H1 (cell line): ENCODE measurements around the gene DENND10. TPM values are rescaled to one million over a fixed set of nuclear protein-coding genes. Genes with fewer than 3 reads are reported as not detected.

ENCODE experiments used
- CTCF ChIA-PET: fragments of 300-600 bp; sonication (Branson Sonifier 250); formaldehyde crosslinking; loops from one replicate; lab custom pipeline; 2021; ENCODE audit not compliant: partially characterized antibody; lab: Charles Lee
- POLR2A ChIA-PET: fragments of 300-600 bp; sonication (Branson Sonifier 250); formaldehyde crosslinking; loops from one replicate; lab custom pipeline; 2021; ENCODE audit warnings: inconsistent platforms; ENCODE audit not compliant: partially characterized antibody; lab: Charles Lee
- DNase-seq, 2 experiments: peaks; one replicate each; pipeline versions ENCODE4 v3.0.0 to v3.0.0-alpha.2; 2010 to 2022; ENCODE audit warnings: low spot score in 2 of 2, low read depth in 1 of 2, mixed read lengths in 1 of 2
- FAIRE-seq: peaks from 2 replicates; lab custom pipeline; 2011; peaks lifted over from hg19 to GRCh38; lab: Jason Lieb, UNC
- H2AFZ ChIP-seq: 2 replicates; pipeline ENCODE4 v1.8.1; 2012; ENCODE audit warnings: low read length, inconsistent platforms
- H2AK5ac ChIP-seq: 2 replicates; pipeline ENCODE4 v1.6.1; 2013; ENCODE audit warnings: low read depth, low read length
- H2BK120ac ChIP-seq: replicated peaks from 2 replicates; pipeline ENCODE3; 2013; ENCODE audit warnings: low read depth, low read length, inconsistent platforms
- H2BK12ac ChIP-seq: 2 replicates; pipeline ENCODE4 v1.6.1; 2013; ENCODE audit warnings: low read depth, low read length
- H2BK15ac ChIP-seq: 2 replicates; pipeline ENCODE4 v1.6.1; 2013; ENCODE audit warnings: low read length
- H2BK20ac ChIP-seq: 2 replicates; pipeline ENCODE4 v1.6.1; 2013; ENCODE audit warnings: low read length
- H2BK5ac ChIP-seq: 2 replicates; pipeline ENCODE4 v1.6.1; 2013; ENCODE audit warnings: low read depth, low read length
- H3K14ac ChIP-seq: 2 replicates; pipeline ENCODE4 v1.6.1; 2013; ENCODE audit warnings: inconsistent platforms; ENCODE audit not compliant: insufficient read length
- H3K18ac ChIP-seq: 2 replicates; pipeline ENCODE4 v1.6.1; 2013; ENCODE audit warnings: low read length; ENCODE audit errors: extremely low read depth
- H3K23ac ChIP-seq: 2 replicates; pipeline ENCODE4 v1.6.1; 2013; ENCODE audit warnings: inconsistent platforms; ENCODE audit not compliant: insufficient read length
- H3K23me2 ChIP-seq: 2 replicates; pipeline ENCODE4 v1.6.1; 2013; ENCODE audit warnings: low read depth, low read length
- H3K27ac ChIP-seq: 2 replicates; pipeline ENCODE4 v1.6.1; 2011; ENCODE audit warnings: low read depth, low read length, inconsistent platforms
- H3K27me3 ChIP-seq, 4 experiments: replicated peaks in 1 of 4; 1 replicate in 1 of 4; 2 replicates in 3 of 4; pipeline versions ENCODE4 v1.6.1 to v1.8.1; 2011 to 2013; ENCODE audit warnings: low read length in 3 of 4, mild to moderate bottlenecking in 3 of 4, inconsistent platforms in 2 of 4, mixed read lengths in 2 of 4, moderate library complexity in 1 of 4; ENCODE audit not compliant: control insufficient read depth in 3 of 4, insufficient read depth in 3 of 4; ENCODE audit errors: extremely low read depth in 1 of 4
- H3K36me3 ChIP-seq, 4 experiments: 2 replicates each; pipeline versions ENCODE4 v1.6.1 to v1.8.1; 2011 to 2013; ENCODE audit warnings: mild to moderate bottlenecking in 4 of 4, low read length in 3 of 4, moderate library complexity in 2 of 4, control low read depth in 1 of 4, inconsistent platforms in 1 of 4; ENCODE audit not compliant: insufficient read depth in 4 of 4, control insufficient read depth in 2 of 4
- H3K4ac ChIP-seq: replicated peaks from 2 replicates; pipeline ENCODE3; 2013; ENCODE audit warnings: low read length, low read depth, mixed read lengths, inconsistent platforms; ENCODE audit not compliant: insufficient read length
- H3K4me1 ChIP-seq, 4 experiments: replicated peaks in 1 of 4; 1 replicate in 1 of 4; 2 replicates in 3 of 4; pipeline versions ENCODE4 v1.6.1 to v1.8.1; 2011 to 2013; ENCODE audit warnings: low read length in 3 of 4, inconsistent platforms in 2 of 4, mixed read lengths in 1 of 4; ENCODE audit not compliant: insufficient read depth in 4 of 4, control insufficient read depth in 3 of 4
- H3K4me2 ChIP-seq, 2 experiments: 2 replicates each; pipeline versions ENCODE4 v1.6.1 to v1.8.1; 2011 to 2013; ENCODE audit warnings: low read depth in 2 of 2, low read length in 2 of 2, control low read depth in 1 of 2, inconsistent platforms in 1 of 2, mild to moderate bottlenecking in 1 of 2; ENCODE audit not compliant: insufficient read depth in 1 of 2
- H3K4me3 ChIP-seq, 4 experiments: fragments of 200-600, 300-600 bp in 1 of 4; sonication (generic), shearing (Covaris generic), sonication (Bioruptor Twin) in 1 of 4; 2 replicates each; pipeline versions ENCODE4 v1.5.1 to v1.8.1; 2011 to 2016; ENCODE audit warnings: low read length in 4 of 4, low read depth in 3 of 4, control low read depth in 2 of 4, inconsistent platforms in 2 of 4, mild to moderate bottlenecking in 2 of 4, mixed read lengths in 1 of 4, moderate library complexity in 1 of 4; ENCODE audit not compliant: insufficient read depth in 2 of 4; ENCODE audit errors: extremely low read depth in 1 of 4
- H3K56ac ChIP-seq: replicated peaks from 2 replicates; pipeline ENCODE3; 2013; ENCODE audit warnings: low read depth, mild to moderate bottlenecking, mixed read lengths, low read length, inconsistent platforms; ENCODE audit not compliant: insufficient read length
- H3K79me1 ChIP-seq: 2 replicates; pipeline ENCODE4 v1.6.1; 2013; ENCODE audit warnings: low read depth, low read length, control low read depth
- H3K79me2 ChIP-seq, 2 experiments: 2 replicates each; pipeline versions ENCODE4 v1.6.1 to v1.8.1; 2012 to 2013; ENCODE audit warnings: low read length in 2 of 2, mild to moderate bottlenecking in 2 of 2, inconsistent platforms in 1 of 2; ENCODE audit not compliant: insufficient read depth in 2 of 2, control insufficient read depth in 1 of 2
- H3K9ac ChIP-seq, 4 experiments: replicated peaks in 1 of 4; 1 replicate in 1 of 4; 2 replicates in 3 of 4; pipeline versions ENCODE4 v1.6.1 to v1.8.1; 2011 to 2013; ENCODE audit warnings: low read depth in 3 of 4, low read length in 3 of 4, control low read depth in 2 of 4, mild to moderate bottlenecking in 2 of 4, moderate library complexity in 2 of 4, inconsistent platforms in 1 of 4; ENCODE audit errors: extremely low read depth in 1 of 4
- H3K9me3 ChIP-seq, 2 experiments: 2 replicates each; pipeline versions ENCODE4 v1.6.1 to v1.8.1; 2012 to 2013; ENCODE audit warnings: mild to moderate bottlenecking in 2 of 2, moderate library complexity in 2 of 2, control low read depth in 1 of 2, inconsistent platforms in 1 of 2, low read depth in 1 of 2, low read length in 1 of 2, mixed read lengths in 1 of 2; ENCODE audit not compliant: insufficient read depth in 2 of 2
- H4K20me1 ChIP-seq, 2 experiments: replicated peaks in 1 of 2; 2 replicates each; pipeline versions ENCODE3 to v1.8.1; 2011 to 2013; ENCODE audit warnings: inconsistent platforms in 2 of 2, low read length in 2 of 2, mild to moderate bottlenecking in 1 of 2; ENCODE audit not compliant: insufficient read depth in 2 of 2, control insufficient read depth in 1 of 2
- H4K5ac ChIP-seq: 2 replicates; pipeline ENCODE4 v1.6.1; 2013; ENCODE audit warnings: low read length, low read depth, mixed read lengths, inconsistent platforms; ENCODE audit not compliant: insufficient read length
- H4K8ac ChIP-seq: 2 replicates; pipeline ENCODE4 v1.8.0; 2013; ENCODE audit warnings: mild to moderate bottlenecking, moderate library complexity, low read length, inconsistent platforms; ENCODE audit not compliant: insufficient read depth; ENCODE audit errors: extremely low read depth
- H4K91ac ChIP-seq: replicated peaks from 2 replicates; pipeline ENCODE3; 2013; ENCODE audit warnings: low read length, mixed read lengths, inconsistent platforms; ENCODE audit not compliant: insufficient read length
- BACH1 ChIP-seq: IDR thresholded peaks from 2 replicates; pipeline ENCODE4 v1.6.1; 2012; ENCODE audit warnings: low read length, improper control_type of control experiment
- BCL11A ChIP-seq, 2 experiments: IDR thresholded peaks; one replicate each; pipeline ENCODE4 v1.6.1; 2011; ENCODE audit warnings: low read depth in 2 of 2, low read length in 2 of 2, mild to moderate bottlenecking in 2 of 2
- CBX5 ChIP-seq: fragments of 300-800, 300-1000 bp; sonication (generic); IDR thresholded peaks from 2 replicates; pipeline ENCODE4 v1.7.1; 2016; ENCODE audit warnings: antibody characterized with exemption, low read length, low read depth
- HDAC6 ChIP-seq: IDR thresholded peaks from one replicate; pipeline ENCODE4 v1.7.1; 2012; ENCODE audit warnings: low read depth, mild to moderate bottlenecking, inconsistent platforms, low read length, moderate library complexity
- KDM1A ChIP-seq: fragments of 200-600, 300-600 bp; sonication (generic); IDR thresholded peaks from 2 replicates; pipeline ENCODE4 v1.7.1; 2016; ENCODE audit warnings: mild to moderate bottlenecking, low read length, borderline replicate concordance
- NRF1 ChIP-seq: IDR thresholded peaks from 2 replicates; pipeline ENCODE4 v1.6.1; 2011; ENCODE audit warnings: mild to moderate bottlenecking, low read depth, low read length, improper control_type of control experiment
- POU5F1 ChIP-seq: IDR thresholded peaks from 2 replicates; pipeline ENCODE4 v1.6.1; 2011; ENCODE audit warnings: low read depth, mild to moderate bottlenecking, low read length, moderate library complexity
- RBBP5 ChIP-seq: IDR thresholded peaks from 2 replicates; pipeline ENCODE4 v1.7.1; 2012; ENCODE audit warnings: low read depth, mild to moderate bottlenecking, inconsistent platforms, low read length, moderate library complexity, borderline replicate concordance
- SIN3A ChIP-seq, 2 experiments: IDR thresholded peaks in 1 of 2; conservative IDR thresholded peaks in 1 of 2; 2 replicates each; pipeline ENCODE4 v1.6.1; 2011 to 2012; ENCODE audit warnings: low read length in 2 of 2, improper control_type of control experiment in 1 of 2, low read depth in 1 of 2, mild to moderate bottlenecking in 1 of 2
- SP1 ChIP-seq: IDR thresholded peaks from 2 replicates; pipeline ENCODE4 v1.6.1; 2011; ENCODE audit warnings: low read depth, low read length
- SUZ12 ChIP-seq: fragments of 200-600 bp; sonication (generic); IDR thresholded peaks from 2 replicates; pipeline ENCODE4 v1.6.1; 2012; ENCODE audit warnings: mild to moderate bottlenecking, inconsistent platforms, low read length, moderate library complexity, mixed read lengths
- TCF12 ChIP-seq: IDR thresholded peaks from 2 replicates; pipeline ENCODE4 v1.6.1; 2011; ENCODE audit warnings: low read depth, mild to moderate bottlenecking, low read length
- ZNF274 ChIP-seq: IDR thresholded peaks from 2 replicates; pipeline ENCODE4 v1.7.0; 2012; ENCODE audit warnings: low read length, borderline replicate concordance; ENCODE audit errors: extremely low read depth
- WGBS, 2 experiments: shearing (Covaris generic) in 1 of 2; methylation state at CpG; one replicate each; pipeline versions ENCODE4 v1.1.6 to v1.1.7; 2013 to 2015; ENCODE audit warnings: low lambda C conversion rate in 2 of 2, mixed read lengths in 2 of 2, inconsistent platforms in 1 of 2, low coverage in 1 of 2, missing lambda C conversion rate in 1 of 2; ENCODE audit not compliant: insufficient replicate concordance in 2 of 2, insufficient coverage in 1 of 2, insufficient read length in 1 of 2; ENCODE audit errors: extremely low coverage in 1 of 2, missing lambda C conversion rate in 1 of 2; 5-methylcytosine and 5-hydroxymethylcytosine counted together
- polyA plus RNA-seq, 7 experiments: library from polyadenylated mRNA; depleted of rRNA in 3 of 7; stranded (reverse) in 5 of 7; unstranded in 2 of 7; fragments of >200 nt in 5 of 7; fragments of 200-250 nt in 2 of 7; gene quantifications; 1 replicate in 5 of 7; 2 replicates in 1 of 7; 4 replicates in 1 of 7; pipeline versions ENCODE4 v1.2.1 to v1.2.3, GENCODE V29; 2011 to 2013; ENCODE audit warnings: missing spikeins in 2 of 7, mixed read lengths in 2 of 7
- total RNA-seq: library from RNA; stranded (reverse); fragmentation: NEBNext Ultra II Directional; extraction: Animal tissue kit (Norgen Biotek cat#: 25700); gene quantifications from 2 replicates; pipeline ENCODE4 v1.2.1, GENCODE V29; 2021
- TF ChIP-seq, protein P1 (sequence below): IDR thresholded peaks from 2 replicates; pipeline ENCODE4 v1.6.1; 2011; ENCODE audit warnings: low read length, improper control_type of control experiment

Gene DENND10
- total and polyA plus RNA-seq, 2 of the 8 experiments (the other 6 are each of a cell fraction or from before 2014, with no cell fraction given), result 49.3 to 64.4 TPM

DNA sequence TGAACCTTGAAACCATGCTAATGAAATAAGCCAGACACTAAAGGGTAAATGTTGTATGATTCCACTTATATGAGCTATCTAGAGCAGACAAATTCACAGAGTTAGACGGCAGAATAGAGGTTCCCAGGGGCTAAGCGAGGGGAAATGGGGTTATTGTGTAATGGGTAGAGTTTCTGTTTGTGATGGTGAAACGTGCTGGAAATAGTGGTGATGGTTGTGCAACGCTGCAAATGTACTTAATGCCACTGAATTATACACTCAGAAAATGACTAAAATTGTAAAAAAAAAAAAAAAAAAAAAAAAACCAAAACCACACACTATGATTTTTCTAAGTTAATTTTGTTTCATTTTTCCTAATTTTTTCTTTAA is 31.6 kb downstream of the DENND10 start:
- WGBS, 2 experiments, result 86% methylated on average over 4 of the region's 4 CpGs; no CpG with 5 or more reads in 1 of the 2 experiments
- Histone ChIP-seq H4K8ac (no peak overlapping the region), H3K56ac (no peak overlapping the region), H3K27ac (no peak overlapping the region), H3K4me2 (no peak overlapping the region), H3K79me1 (no peaks in the 10 kb centered on the region), H2BK120ac (no peak overlapping the region), H4K91ac (no peak overlapping the region), H3K18ac (no peak overlapping the region), H2BK12ac (no peak overlapping the region), H3K14ac (no peak overlapping the region), H4K5ac (no peak overlapping the region), H3K36me3 (peaks cover 10 to 32% (median 26%) of the 10 kb centered on the region in 4 experiments; a peak in 7 of 8 replicates), H3K79me2 (no peaks in the 10 kb centered on the region), H2AK5ac (no peak overlapping the region), H3K9ac (no peak overlapping the region), H3K4ac (no peak overlapping the region), H3K23ac (no peak overlapping the region), H2BK5ac (no peak overlapping the region), H3K27me3 (no peaks in the 10 kb centered on the region), H2AFZ (no peak overlapping the region), H2BK20ac (no peak overlapping the region), H3K4me1 (no peaks in the 10 kb centered on the region), H3K23me2 (no peaks in the 10 kb centered on the region), H3K9me3 (no peaks in the 10 kb centered on the region), H3K4me3 (no peak overlapping the region), H2BK15ac (no peak overlapping the region), H4K20me1 (peaks cover 3 to 7% of the 10 kb centered on the region in 2 experiments)
- TF ChIP-seq SUZ12 (no peak), CBX5 (no peak), BCL11A (IDR thresholded peaks at IDR 0.05; ENCODE audit: low read depth in 2 of 2, low read length in 2 of 2) (no peak), HDAC6 (no peak), TCF12 (no peak), BACH1 (no peak), SP1 (no peak), RBBP5 (no peak), KDM1A (no peak), SIN3A (conservative IDR thresholded peaks at IDR 0.05 in 1 of 2, IDR thresholded peaks at IDR 0.05 in 1 of 2; ENCODE audit: low read depth in 1 of 2, low read length in 2 of 2) (no peak), ZNF274 (no peak), NRF1 (no peak), POU5F1 (no peak)
- TF ChIP-seq, protein P1, sequence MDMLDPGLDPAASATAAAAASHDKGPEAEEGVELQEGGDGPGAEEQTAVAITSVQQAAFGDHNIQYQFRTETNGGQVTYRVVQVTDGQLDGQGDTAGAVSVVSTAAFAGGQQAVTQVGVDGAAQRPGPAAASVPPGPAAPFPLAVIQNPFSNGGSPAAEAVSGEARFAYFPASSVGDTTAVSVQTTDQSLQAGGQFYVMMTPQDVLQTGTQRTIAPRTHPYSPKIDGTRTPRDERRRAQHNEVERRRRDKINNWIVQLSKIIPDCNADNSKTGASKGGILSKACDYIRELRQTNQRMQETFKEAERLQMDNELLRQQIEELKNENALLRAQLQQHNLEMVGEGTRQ, result no peak
- no peak for DNase-seq
- ChIA-PET POLR2A (interaction anchor here (1.0 kb wide), 1 partner anchor 30 kb away, joined by 3 read pairs; the partner anchor contains the start of gene SFXN4), CTCF (interaction anchor here (0.7 to 1.6 kb wide), 3 partner anchors 11 to 63 kb away, joined by 3 to 5 read pairs (median 4); no protein-coding TSS in a partner anchor)
- no peak for FAIRE-seq
